Left lung (tissue), 10 donors: ENCODE results near the gene PDE3A. TPM values are rescaled to one million over a fixed set of nuclear protein-coding genes. Genes with fewer than 3 reads are reported as not detected.

Experiments used
- ATAC-seq: fragments of 200-7000 bp; cut with Tn5 transposase; one replicate; pipeline ENCODE4 v1.9.1; 2020; ENCODE audit warnings: moderate library complexity
- DNase-seq, 4 donors: peaks; one replicate each; pipeline ENCODE4 v3.0.0-alpha.2; 2013 to 2020
- H3K27ac ChIP-seq, 2 donors: fragments of 200-600 bp; sonication (generic) in 1 of 2; one replicate each; pipeline versions ENCODE4 v1.5.0 to v1.8.0; 2020 to 2021
- H3K27me3 ChIP-seq, 2 donors: fragments of 200-600 bp; sonication (generic) in 1 of 2; one replicate each; pipeline versions ENCODE4 v1.5.0 to v1.8.0; 2020 to 2021
- H3K36me3 ChIP-seq, 2 donors: fragments of 200-600 bp; sonication (generic) in 1 of 2; one replicate each; pipeline versions ENCODE4 v1.5.0 to v1.8.0; 2020 to 2021
- H3K4me1 ChIP-seq, 2 donors: fragments of 200-600 bp; one replicate each; pipeline ENCODE4 v1.8.0; 2021
- H3K4me3 ChIP-seq, 2 donors: fragments of 200-600 bp; sonication (generic) in 1 of 2; one replicate each; pipeline versions ENCODE4 v1.5.0 to v1.8.0; 2020 to 2021; ENCODE audit warnings: mild to moderate bottlenecking in 1 of 2
- H3K9me3 ChIP-seq, 2 donors: fragments of 200-600 bp; sonication (generic) in 1 of 2; one replicate each; pipeline versions ENCODE4 v1.5.0 to v1.8.0; 2020 to 2021
- intact Hi-C, 2 donors: fragments of 100-400 bp; cut with DNase I; formaldehyde crosslinking; loops; one replicate each; pipeline versions ENCODE4 v1.11.2 to v1.14.2; 2022
- polyA plus RNA-seq, 6 donors: library from polyadenylated mRNA; unstranded; fragments of 120-200 nt; gene quantifications; one replicate each; pipeline ENCODE4 v1.2.1, GENCODE V29; 2013; ENCODE audit not compliant: insufficient read length in 6 of 6
- total RNA-seq, 2 donors: library from RNA; stranded (reverse); fragmentation: NEBNext Ultra II Directional; extraction: Animal tissue kit (Norgen Biotek cat#: 25700); gene quantifications; one replicate each; pipeline ENCODE4 v1.2.1, GENCODE V29; 2021
- TF ChIP-seq, protein P1 (sequence below), 2 donors: fragments of 200-600 bp; sonication (generic) in 1 of 2; IDR thresholded peaks; one replicate each; pipeline versions ENCODE4 v1.5.0 to v1.8.0; 2021; ENCODE audit warnings: antibody characterized with exemption in 2 of 2
- donor health status: DM: no; HTN: yes; CAD: no.
- donor health status: DM: no; HTN: no; CAD: no.

The PDE3A gene
- total and polyA plus RNA-seq, 8 donors, result 5.1 to 9.3 (median 7.8) TPM

DNA sequence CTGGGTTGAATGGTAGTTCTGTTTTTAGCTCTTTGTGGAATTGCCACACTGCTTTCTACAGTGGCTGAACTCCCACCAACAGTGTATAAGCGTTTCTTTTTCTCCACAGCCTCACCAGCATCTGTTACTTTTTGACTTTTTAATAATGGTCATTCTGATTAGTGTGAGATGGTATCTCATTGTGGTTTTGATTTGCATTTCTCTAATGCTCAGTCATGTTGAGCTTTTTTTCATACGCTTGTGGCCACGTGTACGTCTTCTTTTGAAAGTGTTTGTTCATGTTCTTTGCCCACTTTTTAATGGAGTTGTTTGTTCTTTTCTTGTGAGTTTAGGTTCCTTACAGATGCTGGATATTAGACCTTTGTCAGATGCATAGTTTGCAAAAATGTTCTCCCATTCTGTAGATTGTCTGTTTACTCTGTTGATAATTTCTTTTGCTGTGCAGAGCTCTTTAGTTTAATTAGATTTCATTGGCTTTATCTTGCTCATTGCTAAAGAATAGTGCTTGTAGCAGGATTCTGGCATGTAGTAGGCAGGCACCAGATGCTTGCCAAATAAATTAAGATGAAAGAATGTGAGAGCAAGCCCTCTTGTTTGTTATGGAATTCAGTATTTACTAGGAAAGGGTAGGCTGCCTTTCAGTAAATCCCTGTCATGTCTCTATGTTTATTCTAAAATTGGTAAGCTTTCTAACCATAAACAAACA, 86.8 kb downstream of the PDE3A start:
- Histone ChIP-seq H3K4me3 (no peak overlapping the region), H3K4me1 (no peaks in the 10 kb centered on the region), H3K36me3 (no peaks in the 10 kb centered on the region), H3K27me3 (no peaks in the 10 kb centered on the region), H3K27ac (no peak overlapping the region), H3K9me3 (no peaks in the 10 kb centered on the region)
- DNase-seq, result no peak
- TF ChIP-seq, protein P1, sequence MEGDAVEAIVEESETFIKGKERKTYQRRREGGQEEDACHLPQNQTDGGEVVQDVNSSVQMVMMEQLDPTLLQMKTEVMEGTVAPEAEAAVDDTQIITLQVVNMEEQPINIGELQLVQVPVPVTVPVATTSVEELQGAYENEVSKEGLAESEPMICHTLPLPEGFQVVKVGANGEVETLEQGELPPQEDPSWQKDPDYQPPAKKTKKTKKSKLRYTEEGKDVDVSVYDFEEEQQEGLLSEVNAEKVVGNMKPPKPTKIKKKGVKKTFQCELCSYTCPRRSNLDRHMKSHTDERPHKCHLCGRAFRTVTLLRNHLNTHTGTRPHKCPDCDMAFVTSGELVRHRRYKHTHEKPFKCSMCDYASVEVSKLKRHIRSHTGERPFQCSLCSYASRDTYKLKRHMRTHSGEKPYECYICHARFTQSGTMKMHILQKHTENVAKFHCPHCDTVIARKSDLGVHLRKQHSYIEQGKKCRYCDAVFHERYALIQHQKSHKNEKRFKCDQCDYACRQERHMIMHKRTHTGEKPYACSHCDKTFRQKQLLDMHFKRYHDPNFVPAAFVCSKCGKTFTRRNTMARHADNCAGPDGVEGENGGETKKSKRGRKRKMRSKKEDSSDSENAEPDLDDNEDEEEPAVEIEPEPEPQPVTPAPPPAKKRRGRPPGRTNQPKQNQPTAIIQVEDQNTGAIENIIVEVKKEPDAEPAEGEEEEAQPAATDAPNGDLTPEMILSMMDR (IDR thresholded peaks at IDR 0.05), result no peak
- no peak for ATAC-seq
- intact Hi-C loops, result no loop called here

DNA sequence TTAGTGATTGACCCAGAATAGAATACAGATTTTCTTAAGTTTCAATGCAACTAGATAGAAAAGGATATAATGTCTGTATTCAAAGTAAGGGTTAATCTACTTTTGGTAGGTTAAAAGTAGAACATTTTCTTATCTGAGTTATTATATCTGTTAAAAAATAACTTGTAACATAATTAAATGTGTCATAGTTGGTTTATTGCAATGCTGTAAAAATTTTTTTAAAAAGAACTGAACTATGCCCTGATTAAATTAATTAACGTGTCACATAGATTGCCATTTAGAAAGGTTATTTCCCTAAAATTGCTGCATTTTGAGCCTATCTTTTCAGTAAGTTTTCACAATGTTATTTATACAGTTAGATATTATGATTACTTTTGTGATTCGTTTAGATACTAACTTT, 89.2 kb downstream of the PDE3A start:
- DNase-seq, result no peak

DNA sequence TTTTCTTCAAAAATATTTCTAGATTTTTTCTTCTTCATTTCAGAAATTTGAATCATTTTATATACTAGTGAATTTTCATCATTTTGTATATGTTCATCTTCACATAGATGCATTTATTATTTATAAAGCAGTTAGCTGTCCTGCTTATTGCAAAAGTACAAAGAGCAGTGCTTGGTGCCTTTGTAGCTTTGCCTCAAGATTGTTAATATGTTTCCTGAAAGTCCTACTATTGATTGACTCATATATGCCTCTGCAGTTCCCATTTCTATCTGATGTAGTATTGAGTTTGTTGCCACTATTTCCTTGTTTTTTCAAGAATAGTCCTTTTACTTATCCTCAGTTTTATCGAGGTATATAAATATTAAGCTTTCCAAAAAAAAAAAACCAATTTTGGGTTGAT, 89.7 kb downstream of the PDE3A start:
- H3K27ac ChIP-seq, result no peak overlapping the region
- ATAC-seq (no peak), DNase-seq (no peak)
- no peaks in the 10 kb centered on the region for H3K27me3 ChIP-seq
- TF ChIP-seq, protein P1 (IDR thresholded peaks at IDR 0.05), result no peak
- intact Hi-C loops, result no loop called here
- H3K9me3 ChIP-seq, result no peaks in the 10 kb centered on the region
- no peak overlapping the region for H3K4me3 ChIP-seq
- H3K4me1 ChIP-seq, result no peaks in the 10 kb centered on the region
- H3K36me3 ChIP-seq, result no peaks in the 10 kb centered on the region

More for the DNA sequence above, 89.2 kb downstream of the PDE3A start:
- ATAC-seq, result no peak
- Histone ChIP-seq H3K4me1 (no peaks in the 10 kb centered on the region), H3K36me3 (no peaks in the 10 kb centered on the region), H3K9me3 (no peaks in the 10 kb centered on the region), H3K4me3 (no peak overlapping the region), H3K27me3 (no peaks in the 10 kb centered on the region), H3K27ac (no peak overlapping the region)
- TF ChIP-seq, protein P1 (IDR thresholded peaks at IDR 0.05), result no peak
- intact Hi-C loops, result no loop called here

DNA sequence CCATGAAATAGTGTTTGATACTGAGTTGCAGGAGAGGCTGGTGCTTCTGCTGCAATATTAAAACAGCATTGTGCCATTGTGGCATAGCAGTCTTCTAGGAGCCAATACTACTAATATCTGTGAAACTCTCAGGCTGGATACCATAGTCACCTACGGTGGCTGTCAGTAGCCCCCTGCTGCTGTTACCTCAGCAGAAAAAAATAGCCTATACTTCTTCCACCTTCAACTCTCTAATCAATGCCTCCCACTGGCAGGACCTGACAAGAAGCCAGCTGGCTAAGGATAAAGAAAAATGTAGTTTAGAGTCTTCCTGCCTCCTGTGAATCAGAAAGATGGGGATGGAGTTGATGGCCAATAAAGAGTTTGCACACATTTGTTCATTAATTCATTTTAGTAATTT, 91.6 kb downstream of the PDE3A start:
- TF ChIP-seq, protein P1 (IDR thresholded peaks at IDR 0.05), result no peak
- Histone ChIP-seq H3K27me3 (no peaks in the 10 kb centered on the region), H3K4me3 (no peak overlapping the region), H3K36me3 (no peaks in the 10 kb centered on the region), H3K9me3 (no peaks in the 10 kb centered on the region), H3K27ac (no peak overlapping the region), H3K4me1 (no peaks in the 10 kb centered on the region)
- intact Hi-C loops, result no loop called here
- no peak for ATAC-seq
- DNase-seq, result no peak

DNA sequence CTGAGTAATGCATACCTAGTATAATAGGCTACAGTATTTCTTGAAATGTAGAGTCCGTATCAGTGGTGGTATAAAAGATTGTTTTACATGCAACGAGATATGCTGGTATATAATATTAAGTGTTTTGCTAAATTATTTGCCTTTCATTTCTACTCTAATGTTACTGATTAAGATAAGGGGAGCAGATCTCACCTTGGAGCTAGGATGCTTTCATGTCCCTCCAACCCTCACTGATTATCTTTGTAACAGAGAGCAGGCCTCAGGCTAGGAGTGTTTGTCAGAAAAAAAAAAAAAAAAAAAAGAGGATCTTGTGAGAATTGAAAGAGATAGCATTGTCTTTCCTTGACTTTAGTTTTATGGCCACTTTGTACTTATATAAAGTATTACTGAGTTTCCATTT, 92.6 kb downstream of the PDE3A start:
- H3K4me3 ChIP-seq, result no peak overlapping the region
- no peak for ATAC-seq
- DNase-seq, result no peak
- intact Hi-C loops, result no loop called here
- H3K9me3 ChIP-seq, result no peaks in the 10 kb centered on the region
- H3K27ac ChIP-seq, result no peak overlapping the region
- H3K4me1 ChIP-seq, result no peaks in the 10 kb centered on the region
- H3K36me3 ChIP-seq, result no peaks in the 10 kb centered on the region
- TF ChIP-seq, protein P1 (IDR thresholded peaks at IDR 0.05), result no peak
- H3K27me3 ChIP-seq, result no peaks in the 10 kb centered on the region
